HG02885 (cell line): Measurements from ENCODE around the gene MDN1.
A peak's percentile ranks its signal among the peaks of the same experiment; 100 is the strongest.
"Not testable (repeated sequence)": the region's sequence is repeated elsewhere in the genome, so short reads cannot be mapped to it uniquely, and the experiment has no call there.

ENCODE experiments used
- ATAC-seq: cut with Tn5 transposase; IDR thresholded peaks from one replicate; pipeline ENCODE4 v1.9.1; 2021; ENCODE audit warnings: mild to moderate bottlenecking; ENCODE audit not compliant: unreplicated experiment, poor library complexity

The MDN1 gene, protein sequence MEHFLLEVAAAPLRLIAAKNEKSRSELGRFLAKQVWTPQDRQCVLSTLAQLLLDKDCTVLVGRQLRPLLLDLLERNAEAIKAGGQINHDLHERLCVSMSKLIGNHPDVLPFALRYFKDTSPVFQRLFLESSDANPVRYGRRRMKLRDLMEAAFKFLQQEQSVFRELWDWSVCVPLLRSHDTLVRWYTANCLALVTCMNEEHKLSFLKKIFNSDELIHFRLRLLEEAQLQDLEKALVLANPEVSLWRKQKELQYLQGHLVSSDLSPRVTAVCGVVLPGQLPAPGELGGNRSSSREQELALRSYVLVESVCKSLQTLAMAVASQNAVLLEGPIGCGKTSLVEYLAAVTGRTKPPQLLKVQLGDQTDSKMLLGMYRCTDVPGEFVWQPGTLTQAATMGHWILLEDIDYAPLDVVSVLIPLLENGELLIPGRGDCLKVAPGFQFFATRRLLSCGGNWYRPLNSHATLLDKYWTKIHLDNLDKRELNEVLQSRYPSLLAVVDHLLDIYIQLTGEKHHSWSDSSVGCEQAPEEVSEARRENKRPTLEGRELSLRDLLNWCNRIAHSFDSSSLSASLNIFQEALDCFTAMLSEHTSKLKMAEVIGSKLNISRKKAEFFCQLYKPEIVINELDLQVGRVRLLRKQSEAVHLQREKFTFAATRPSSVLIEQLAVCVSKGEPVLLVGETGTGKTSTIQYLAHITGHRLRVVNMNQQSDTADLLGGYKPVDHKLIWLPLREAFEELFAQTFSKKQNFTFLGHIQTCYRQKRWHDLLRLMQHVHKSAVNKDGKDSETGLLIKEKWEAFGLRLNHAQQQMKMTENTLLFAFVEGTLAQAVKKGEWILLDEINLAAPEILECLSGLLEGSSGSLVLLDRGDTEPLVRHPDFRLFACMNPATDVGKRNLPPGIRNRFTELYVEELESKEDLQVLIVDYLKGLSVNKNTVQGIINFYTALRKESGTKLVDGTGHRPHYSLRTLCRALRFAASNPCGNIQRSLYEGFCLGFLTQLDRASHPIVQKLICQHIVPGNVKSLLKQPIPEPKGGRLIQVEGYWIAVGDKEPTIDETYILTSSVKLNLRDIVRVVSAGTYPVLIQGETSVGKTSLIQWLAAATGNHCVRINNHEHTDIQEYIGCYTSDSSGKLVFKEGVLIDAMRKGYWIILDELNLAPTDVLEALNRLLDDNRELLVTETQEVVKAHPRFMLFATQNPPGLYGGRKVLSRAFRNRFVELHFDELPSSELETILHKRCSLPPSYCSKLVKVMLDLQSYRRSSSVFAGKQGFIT (N-terminal part only)

DNA sequence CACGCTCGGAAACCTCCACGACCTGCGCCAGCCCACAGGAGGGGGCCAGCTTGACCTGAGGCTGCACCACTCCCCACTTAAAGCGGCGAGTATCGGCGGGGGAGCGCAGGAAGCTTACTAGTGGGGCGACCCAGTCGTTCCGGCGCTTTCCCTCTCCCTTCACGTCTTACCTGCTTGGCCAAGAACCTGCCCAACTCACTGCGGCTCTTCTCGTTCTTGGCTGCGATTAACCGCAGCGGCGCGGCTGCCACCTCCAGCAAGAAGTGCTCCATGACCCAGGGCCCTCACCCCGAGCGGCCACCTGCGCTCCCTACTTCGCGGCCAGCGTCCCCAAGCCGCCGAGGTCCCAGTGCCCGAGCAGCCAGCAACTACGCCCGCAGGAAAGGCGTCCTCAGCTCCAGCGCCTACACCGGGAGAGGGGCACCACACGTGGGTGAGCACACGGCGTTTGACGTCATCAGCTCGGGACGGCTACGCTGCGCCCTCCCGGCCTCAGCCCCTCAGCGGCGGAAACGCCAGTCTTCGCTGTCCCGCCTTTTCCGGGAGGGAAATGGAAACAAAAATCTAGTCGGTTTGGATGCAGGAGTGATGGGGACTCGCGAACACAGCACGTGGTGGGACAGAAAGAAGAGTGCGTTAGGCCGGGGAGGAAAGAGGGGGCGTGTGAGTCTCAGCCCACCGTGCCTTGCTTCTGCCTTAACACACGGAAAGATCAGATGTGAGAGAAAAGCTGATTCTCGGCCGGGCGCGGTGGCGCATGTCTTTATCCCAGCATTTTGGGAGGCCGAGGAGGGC lies at the start of gene MDN1:
MDN1 (minus strand) TSS at position 459 of the 795 bp plus-strand sequence; CDS start at position 272, 187 bp downstream.
- ATAC-seq, result peak; percentile 96

- ATAC-seq, result no peak
These were observed 46.6 kb upstream of the MDN1 start for GRCh38 chr6:89866024-89866678.

GRCh38 chr6:89862698-89863097 lies 43.1 kb upstream of the MDN1 start:
- ATAC-seq, result peak; percentile 15

DNA sequence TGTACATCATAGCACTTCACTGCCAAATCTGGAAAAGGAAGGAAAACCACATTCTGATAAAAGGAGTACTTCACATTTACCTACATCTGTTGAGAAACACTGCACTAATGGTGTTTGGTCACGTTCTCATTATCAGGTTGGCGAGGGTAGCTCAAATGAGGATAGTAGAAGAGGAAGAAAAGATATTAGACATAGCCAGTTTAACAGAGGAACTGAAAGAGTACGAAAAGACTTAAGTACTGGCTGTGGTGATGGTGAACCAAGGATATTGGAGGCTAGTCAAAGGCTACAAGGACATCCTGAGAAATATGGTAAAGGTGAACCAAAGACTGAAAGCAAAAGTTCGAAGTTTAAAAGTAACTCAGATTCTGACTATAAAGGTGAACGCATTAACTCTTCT lies 42.7 kb upstream of the MDN1 start:
- peak; percentile 71 for ATAC-seq

- ATAC-seq, result peak; percentile 71
These were observed 40.1 kb upstream of the MDN1 start for GRCh38 chr6:89859744-89860143.

GRCh38 chr6:89858041-89858440 lies 38.4 kb upstream of the MDN1 start:
- no peak for ATAC-seq

GRCh38 chr6:89853068-89853467 lies 33.5 kb upstream of the MDN1 start:
- no peak for ATAC-seq

DNA sequence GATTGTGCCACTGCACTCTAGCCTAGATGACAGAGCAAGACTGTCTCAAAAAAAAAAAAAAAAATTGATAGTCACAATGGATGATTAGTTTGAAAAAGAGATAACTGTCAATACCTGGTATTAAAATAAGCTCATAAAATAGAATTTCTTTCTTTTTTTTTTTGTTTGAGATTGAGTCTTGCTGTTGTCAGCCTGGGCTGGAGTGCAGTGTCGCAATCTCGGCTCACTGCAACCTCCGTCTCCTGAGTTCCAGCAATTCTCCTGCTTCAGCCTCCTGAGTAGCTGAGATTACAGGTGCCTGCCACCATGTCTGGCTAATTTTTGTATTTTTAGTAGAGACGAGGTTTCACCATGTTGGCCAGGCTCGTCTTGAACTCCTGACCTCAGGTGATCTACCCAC lies 27.9 kb upstream of the MDN1 start:
- ATAC-seq, result not testable (repeated sequence)

DNA sequence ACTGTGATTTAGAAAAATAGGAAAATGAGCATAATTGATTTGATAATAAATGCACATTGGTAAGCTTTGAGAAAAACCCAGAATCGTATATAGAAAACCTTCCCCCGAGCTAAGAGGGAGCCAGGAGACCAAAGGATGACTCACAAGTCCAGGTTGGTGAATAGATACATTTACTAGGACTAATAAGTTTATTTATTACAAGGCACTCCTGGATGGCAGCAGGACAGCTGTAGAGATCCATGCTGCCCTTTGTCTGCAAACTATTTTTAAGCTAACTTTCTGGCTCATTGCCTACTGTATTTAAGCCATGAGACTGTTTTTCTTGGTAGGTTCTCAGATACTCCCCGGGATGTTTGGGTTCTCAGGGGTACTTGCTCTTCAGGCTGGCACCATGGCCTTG lies 23.5 kb upstream of the MDN1 start:
- no peak for ATAC-seq

- ATAC-seq, result no peak
These were observed 22.6 kb upstream of the MDN1 start for GRCh38 chr6:89842228-89842627.

DNA sequence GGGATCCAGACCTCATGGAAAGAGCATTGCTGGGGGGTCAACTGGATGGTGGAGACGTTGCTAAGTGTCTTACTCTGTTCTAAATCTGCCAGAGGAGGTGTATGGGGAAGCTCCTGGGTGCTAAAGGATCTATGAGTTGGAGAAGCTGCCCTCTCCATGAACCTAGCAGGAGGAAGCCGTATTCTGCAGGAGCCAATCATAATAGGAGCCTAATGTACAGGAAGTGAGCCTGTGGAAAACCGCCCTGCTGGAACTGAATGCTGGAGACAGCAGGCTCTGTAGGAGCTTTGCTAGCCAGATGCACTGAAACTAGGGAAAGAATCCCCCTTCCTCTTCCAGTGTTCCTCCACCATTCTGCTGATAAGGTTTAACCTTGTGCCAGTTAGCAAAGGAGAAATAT lies 20.9 kb upstream of the MDN1 start:
- no peak for ATAC-seq

DNA sequence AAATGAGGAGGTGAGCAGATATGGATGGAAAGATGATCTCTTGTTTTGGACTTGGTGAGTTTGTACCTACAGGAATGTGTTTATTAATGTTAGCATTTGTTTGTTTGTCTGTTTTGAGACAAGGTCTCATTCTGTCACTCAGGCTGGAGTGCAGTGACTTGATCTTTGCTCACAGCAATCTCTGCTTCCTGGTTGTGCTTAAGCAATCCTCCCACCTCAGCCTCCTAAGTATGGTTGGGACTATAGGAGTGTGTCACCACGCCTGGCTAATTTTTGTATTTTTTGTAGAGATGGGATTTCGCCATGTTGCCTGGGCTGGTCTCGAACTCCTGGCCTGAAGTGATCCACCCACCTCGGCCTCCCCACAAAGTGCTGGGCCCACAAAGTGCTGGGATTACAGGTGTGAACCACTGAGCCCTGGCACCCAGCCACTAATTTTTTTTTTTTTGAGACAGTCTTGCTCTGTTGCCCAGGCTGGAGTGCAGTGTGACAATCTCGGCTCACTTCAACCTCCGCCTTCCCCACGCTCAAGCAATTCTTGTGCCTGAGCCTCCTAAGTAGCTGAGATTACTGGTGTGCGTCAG lies 17.1 kb upstream of the MDN1 start:
- no peak for ATAC-seq

DNA sequence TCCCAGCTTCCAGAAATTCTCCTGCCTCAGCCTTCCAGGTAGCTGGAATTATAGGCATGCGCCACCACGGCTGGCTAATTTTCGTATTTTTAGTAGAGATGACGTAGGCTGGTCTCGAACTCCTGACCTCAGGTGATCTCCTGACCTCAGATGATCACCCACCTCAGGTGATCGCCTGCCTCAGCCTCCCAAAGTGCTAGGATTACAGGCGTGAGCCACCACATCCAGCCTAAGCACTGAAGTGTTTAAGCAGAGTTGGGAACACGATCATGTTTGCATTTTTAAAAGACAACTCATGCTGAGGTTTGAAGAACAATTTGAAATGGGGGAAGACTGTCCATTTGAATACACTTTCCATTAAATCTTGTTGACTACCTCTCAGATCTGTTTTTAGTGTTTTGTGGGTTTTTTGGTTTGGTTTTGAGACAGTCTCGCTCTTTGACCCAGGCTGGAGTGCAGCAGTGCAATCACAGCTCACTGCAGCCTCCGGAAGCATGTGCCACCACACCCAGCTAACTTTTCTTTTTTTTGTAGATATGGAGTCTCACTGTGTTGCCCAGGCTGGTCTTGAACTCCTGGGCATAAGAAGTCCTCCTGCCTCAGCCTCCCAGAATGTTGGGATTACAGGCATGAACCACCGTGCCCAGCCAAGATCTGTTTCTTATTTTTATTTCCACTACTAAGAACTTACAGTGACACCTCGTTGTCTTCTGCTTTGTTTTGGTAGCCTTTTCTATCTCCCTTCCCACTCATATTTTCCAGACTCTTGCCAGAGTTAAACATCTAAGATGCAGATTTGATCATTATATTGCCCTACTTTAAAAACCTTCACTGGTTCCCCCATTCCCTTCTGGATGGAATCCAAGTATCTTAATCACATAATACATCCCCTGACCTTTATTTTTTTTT lies 15.5 kb upstream of the MDN1 start:
- peak; percentile 96 for ATAC-seq

GRCh38 chr6:89830170-89830809 lies 10.7 kb upstream of the MDN1 start:
- ATAC-seq, result no peak

GRCh38 chr6:89829472-89830169 lies 10.0 kb upstream of the MDN1 start, which contains the start of gene CASP8AP2:
Gene CASP8AP2 (plus strand): TSS chr6:89829880.
- ATAC-seq, result peak; percentile 97

- peak; percentile 35 for ATAC-seq
These were observed 9.4 kb upstream of the MDN1 start for GRCh38 chr6:89828988-89829471.
